ENCODE measurements around the gene TUBGCP2. TPM values are rescaled to one million over a fixed set of nuclear protein-coding genes. Genes with fewer than 3 reads are reported as not detected.

TUBGCP2 gene
- total RNA-seq, 2 donors from 2014 or later: 53.8 to 53.9 TPM

- ATAC-seq: no peak
- intact Hi-C loops (cut with DNase I, micrococcal nuclease): no loop called here
- DNase-seq: no peak
Measured at GRCh38 chr10:133287832-133288500, 20.7 kb downstream of the TUBGCP2 start.

GRCh38 chr10:133286366-133286765, 22.3 kb downstream of the TUBGCP2 start:
- DNase-seq (no peak), ATAC-seq (no peak)
- intact Hi-C loops (cut with DNase I, micrococcal nuclease): no loop called here

GRCh38 chr10:133285217-133285616, 23.5 kb downstream of the TUBGCP2 start:
- intact Hi-C loops (cut with DNase I, micrococcal nuclease): no loop called here

GRCh38 chr10:133283931-133284330, 24.7 kb downstream of the TUBGCP2 start:
- DNase-seq: no peak
- intact Hi-C loops (cut with DNase I, micrococcal nuclease): no loop called here
- no peak for ATAC-seq

More at GRCh38 chr10:133285217-133285616, 23.5 kb downstream of the TUBGCP2 start:
- no peak for DNase-seq
- no peak for ATAC-seq

GRCh38 chr10:133282846-133283390, 25.8 kb downstream of the TUBGCP2 start:
- intact Hi-C loops (cut with DNase I, micrococcal nuclease): no loop called here
- DNase-seq: no peak
- ATAC-seq: no peak

- ATAC-seq (no peak), DNase-seq (no peak)
- intact Hi-C loops (cut with DNase I, micrococcal nuclease): no loop called here
Measured at GRCh38 chr10:133281628-133282372, 26.9 kb downstream of the TUBGCP2 start.

GRCh38 chr10:133281084-133281483, 27.6 kb downstream of the TUBGCP2 start:
- DNase-seq (no peak), ATAC-seq (no peak)
- intact Hi-C loops (cut with DNase I, micrococcal nuclease): no loop called here

- intact Hi-C loops (cut with DNase I, micrococcal nuclease): no loop called here
- ATAC-seq: no peak
Measured at GRCh38 chr10:133280391-133281059, 28.1 kb downstream of the TUBGCP2 start.

GRCh38 chr10:133279326-133280226, 29.1 kb downstream of the TUBGCP2 start:
- intact Hi-C loops (cut with DNase I, micrococcal nuclease): no loop called here
- ATAC-seq: no peak
- no peak for DNase-seq

More at GRCh38 chr10:133280391-133281059, 28.1 kb downstream of the TUBGCP2 start:
- DNase-seq: no peak

- intact Hi-C loops (cut with DNase I, micrococcal nuclease): no loop called here
- DNase-seq: peak; percentile 58 to 67
- peak; percentile 31 for ATAC-seq
Measured at GRCh38 chr10:133278577-133279265, 30.0 kb downstream of the TUBGCP2 start.

- intact Hi-C loops (cut with DNase I, micrococcal nuclease): no loop called here
- DNase-seq (no peak), ATAC-seq (no peak)
Measured at GRCh38 chr10:133277993-133278576, 30.6 kb downstream of the TUBGCP2 start.

GRCh38 chr10:133277277-133277992, 31.2 kb downstream of the TUBGCP2 start:
- ATAC-seq (no peak), DNase-seq (no peak)
- intact Hi-C loops (cut with DNase I, micrococcal nuclease): no loop called here

- intact Hi-C loops (cut with DNase I, micrococcal nuclease): no loop called here
- peak; percentile 43 for ATAC-seq
- peak in 1 of 2 donors; percentile 66 for DNase-seq
Measured at GRCh38 chr10:133276435-133277201, 32.1 kb downstream of the TUBGCP2 start, which contains the start of gene ADAM8. ADAM8 (minus strand) TSS chr10:133276868; CDS start chr10:133276817, 51 bp downstream.

GRCh38 chr10:133276100-133276434, 32.6 kb downstream of the TUBGCP2 start:
- no peak for DNase-seq
- ATAC-seq: no peak
- intact Hi-C loops (cut with DNase I, micrococcal nuclease): no loop called here

- intact Hi-C loops (cut with DNase I, micrococcal nuclease): no loop called here
- ATAC-seq (peak; percentile 7), DNase-seq (no peak)
Measured at GRCh38 chr10:133275684-133276092, 33.0 kb downstream of the TUBGCP2 start.

Measured in left colon (tissue), 2 donors.